SK-MEL-5 (cell line): Measurements from ENCODE around the gene FSD2. TPM values are rescaled to one million over a fixed set of nuclear protein-coding genes. Genes with fewer than 3 reads are reported as not detected.

Source experiments
- DNase-seq: peaks from one replicate; pipeline ENCODE4 v3.0.0-alpha.2; 2016; ENCODE audit warnings: low read depth, low spot score
- in situ Hi-C: cut with HindIII; loops from 2 replicates; pipeline ENCODE4 v1.10.0; 2016; ENCODE audit warnings: low sequenced_read_pairs, high pct_unique_total_duplicates, low pct_unique_long_range_greater_than_20kb
- polyA plus RNA-seq, 2 experiments: library from polyadenylated mRNA; depleted of rRNA; stranded (reverse); fragments of >200 nt; gene quantifications; 2 replicates each; pipeline ENCODE4 v1.2.3, GENCODE V29; 2015
- total RNA-seq: library from RNA; depleted of rRNA; stranded (reverse); fragments of >200 nt; shearing (Covaris generic); gene quantifications from 2 replicates; pipeline ENCODE4 v1.2.3, GENCODE V29; 2014; rRNA removed

The FSD2 gene, protein sequence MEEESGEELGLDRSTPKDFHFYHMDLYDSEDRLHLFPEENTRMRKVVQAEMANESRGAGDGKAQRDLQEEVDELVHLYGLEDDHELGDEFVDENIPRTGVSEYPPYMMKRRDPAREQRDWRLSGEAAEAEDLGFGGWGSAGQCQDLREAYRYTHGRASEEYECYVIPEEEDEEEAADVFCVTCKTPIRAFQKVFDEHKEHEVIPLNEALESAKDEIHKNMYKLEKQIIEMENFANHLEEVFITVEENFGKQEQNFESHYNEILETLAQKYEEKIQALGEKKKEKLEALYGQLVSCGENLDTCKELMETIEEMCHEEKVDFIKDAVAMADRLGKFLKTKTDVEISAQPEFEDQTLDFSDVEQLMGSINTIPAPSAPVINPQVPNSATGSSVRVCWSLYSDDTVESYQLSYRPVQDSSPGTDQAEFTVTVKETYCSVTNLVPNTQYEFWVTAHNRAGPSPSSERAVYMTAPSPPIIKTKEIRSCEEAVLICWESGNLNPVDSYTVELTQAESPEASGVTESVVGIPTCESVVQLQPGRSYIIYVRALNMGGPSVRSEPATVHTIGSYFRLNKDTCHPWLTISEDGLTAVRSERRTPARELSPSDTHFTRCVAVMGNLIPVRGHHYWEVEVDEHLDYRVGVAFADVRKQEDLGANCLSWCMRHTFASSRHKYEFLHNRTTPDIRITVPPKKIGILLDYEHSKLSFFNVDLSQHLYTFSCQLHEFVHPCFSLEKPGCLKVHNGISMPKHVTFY
- not detected in 2 replicates for total RNA-seq
- not detected in 2 replicates for polyA plus RNA-seq (2015; cell fraction: cytosol; rRNA removed)
- polyA plus RNA-seq (2015; cell fraction: nucleus; rRNA removed) = not detected in 2 replicates

GRCh38 chr15:82805994-82806406 is at the start of gene FSD2:
Gene FSD2 (minus strand): TSS chr15:82806069. CDS start chr15:82787390, 18,679 bp downstream.
- in situ Hi-C loops = no loop called here
- no peak for DNase-seq

DNA sequence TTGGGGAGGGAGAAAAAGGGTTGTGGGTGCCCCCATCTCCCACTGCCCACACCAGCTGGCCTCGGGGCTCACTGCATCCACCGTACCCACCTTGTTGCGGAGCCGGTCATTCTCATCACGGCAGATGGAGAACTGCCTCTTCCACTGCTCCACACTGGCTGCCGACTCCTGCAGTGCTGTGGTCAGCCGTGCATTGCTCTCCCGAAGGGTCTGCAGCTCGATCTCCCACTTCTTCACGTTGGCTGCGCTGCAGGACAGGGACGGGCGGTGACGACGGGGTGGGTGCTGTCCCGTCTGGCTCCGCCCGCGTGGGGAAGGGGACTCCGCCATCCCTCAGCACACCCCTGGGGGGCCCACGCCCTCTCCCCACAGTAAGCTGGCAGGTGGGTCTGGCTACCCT is 48.7 kb upstream of the FSD2 start:
- in situ Hi-C loops = no loop called here
- no peak for DNase-seq

GRCh38 chr15:82852941-82853561 is 47.2 kb upstream of the FSD2 start:
- in situ Hi-C loops = no loop called here
- no peak for DNase-seq

DNA sequence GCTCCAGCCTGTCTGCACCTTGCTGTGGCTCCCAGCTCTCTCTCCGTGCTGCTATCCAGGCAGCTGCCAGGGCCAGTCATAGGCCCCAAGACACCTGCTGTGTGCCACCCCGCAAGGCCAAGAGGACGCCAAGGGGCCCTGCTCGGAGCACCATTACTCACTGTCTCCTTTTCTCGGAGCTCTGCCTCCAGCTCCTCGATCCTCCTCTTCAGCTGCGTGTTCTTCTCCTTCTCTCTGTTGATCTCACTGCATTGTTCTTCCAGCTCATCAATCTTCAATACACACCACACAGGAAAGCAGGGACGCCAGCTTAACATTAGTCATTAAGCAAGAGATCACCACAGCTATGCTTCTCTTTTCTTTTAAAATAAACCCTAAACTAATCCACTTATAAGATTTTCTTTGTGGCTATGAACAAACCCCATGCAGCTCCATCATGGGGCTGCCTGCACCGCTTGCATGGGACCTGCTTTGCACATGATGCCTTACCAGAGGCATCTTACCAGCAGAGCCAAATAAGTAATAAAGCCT is 46.2 kb upstream of the FSD2 start:
- in situ Hi-C loops = no loop called here
- no peak for DNase-seq

DNA sequence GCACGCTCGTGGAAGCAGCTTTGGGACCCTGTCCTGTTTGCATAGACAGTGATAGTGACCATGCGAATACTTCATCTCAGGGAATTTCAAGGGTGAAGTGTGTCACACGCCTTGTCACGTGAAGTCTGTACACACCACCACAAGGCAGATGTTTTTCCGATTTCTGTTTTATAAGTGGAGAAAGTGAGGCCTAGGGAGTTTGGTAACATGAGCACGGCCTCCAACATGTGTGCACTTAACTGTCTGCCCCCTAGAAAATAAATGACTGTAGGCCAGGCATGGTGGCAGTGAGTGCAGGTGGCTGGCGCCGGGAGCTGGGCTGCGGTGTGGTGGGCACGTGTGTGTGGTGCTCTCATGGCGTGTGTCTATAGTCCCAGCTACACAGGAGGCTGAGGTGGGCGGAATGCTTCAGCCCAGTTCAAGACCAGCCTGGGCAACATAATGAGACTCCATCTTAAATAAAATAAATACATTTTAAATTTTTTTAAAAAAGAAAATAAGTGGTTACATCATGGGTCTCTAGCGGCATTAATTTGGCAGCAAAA is 45.5 kb upstream of the FSD2 start:
- no peak for DNase-seq
- in situ Hi-C loops = no loop called here

DNA sequence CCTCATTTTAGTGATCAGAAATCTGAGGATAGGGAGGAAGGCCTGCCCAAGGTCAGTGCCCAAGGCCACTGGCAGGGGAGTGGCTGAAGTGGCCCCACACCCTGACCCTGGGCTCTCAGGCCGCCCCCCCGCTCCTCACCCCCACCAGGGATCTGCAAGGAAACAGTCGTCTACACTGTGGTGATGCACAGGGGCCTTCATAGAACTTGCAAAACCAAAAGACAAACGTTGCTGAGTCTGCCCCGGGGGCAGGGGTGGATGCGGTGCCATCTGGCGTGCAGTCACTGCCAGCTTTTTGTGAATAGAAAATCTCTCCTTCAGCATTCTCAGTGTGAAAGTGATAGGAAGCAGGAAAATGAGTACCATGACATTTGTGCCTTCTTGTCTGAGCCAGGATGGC is 44.9 kb upstream of the FSD2 start:
- in situ Hi-C loops = no loop called here
- no peak for DNase-seq

DNA sequence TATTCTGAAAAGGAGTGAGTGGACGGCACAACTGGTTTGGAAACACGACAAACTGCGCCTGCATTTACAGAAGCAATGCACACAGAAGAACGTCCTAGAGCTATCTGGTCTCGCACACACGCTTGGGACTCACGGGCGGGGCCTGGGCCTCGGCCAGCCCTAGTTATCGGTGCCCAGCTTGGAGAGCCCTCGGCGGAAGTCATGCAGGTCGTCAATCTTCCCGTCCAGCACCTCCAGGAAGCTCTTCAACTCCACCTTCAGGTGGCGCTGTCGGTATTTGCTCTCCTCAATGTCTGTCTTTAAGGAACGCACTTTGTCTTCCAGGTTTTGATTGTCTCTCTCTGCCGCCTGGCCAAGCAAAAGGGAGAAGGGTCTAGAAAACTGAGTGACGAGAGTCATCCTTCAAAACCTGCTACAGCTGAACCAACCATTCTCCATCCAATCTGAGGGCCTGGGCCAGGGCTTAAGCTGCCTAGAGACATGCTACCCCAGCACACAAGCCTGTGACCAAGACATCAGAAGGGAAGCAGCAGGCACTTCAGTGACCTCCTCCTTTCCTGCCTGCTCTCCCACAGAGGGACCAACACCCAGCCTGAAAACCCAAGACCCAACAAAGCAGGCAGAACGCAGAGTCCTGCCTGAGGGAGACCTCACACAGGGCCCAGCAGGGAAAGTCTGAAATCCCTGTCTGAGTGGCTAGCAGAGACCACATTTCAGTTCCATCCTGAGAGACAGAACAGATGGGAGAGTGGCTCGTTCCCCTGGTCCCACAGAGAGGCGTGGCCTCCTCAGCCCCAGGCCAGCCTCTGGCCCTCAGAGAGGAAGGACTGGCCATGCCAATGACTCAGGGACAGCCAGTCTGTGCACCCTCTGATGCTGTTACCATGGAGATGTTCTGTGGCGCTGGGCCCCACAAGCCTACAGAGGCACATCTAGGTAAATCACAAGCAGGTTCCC is 44.0 kb upstream of the FSD2 start:
- in situ Hi-C loops = no loop called here
- DNase-seq = peak; percentile 93

- no peak for DNase-seq
- in situ Hi-C loops = no loop called here
Measured at GRCh38 chr15:82848241-82848993, 42.5 kb upstream of the FSD2 start.

DNA sequence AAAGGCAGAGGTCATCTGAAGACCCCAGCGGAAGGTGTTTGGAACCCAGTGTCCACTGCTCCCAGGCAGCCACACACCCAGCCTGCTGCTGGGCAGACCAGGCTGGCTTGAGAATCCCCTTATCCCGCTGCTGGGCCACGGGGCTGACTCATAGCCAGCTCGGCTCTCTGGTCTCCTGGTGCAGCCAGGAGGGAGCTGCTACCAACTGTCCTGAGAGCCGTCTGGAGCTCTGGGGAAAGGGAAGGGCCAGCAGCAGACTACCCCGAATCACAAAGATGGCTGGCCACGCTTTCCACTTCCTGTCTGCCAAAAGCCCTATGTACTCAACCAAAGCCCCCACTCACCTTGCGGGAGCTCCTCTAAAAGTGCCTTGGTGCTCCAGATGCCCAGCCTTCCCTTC is 41.8 kb upstream of the FSD2 start:
- in situ Hi-C loops = no loop called here
- no peak for DNase-seq

DNA sequence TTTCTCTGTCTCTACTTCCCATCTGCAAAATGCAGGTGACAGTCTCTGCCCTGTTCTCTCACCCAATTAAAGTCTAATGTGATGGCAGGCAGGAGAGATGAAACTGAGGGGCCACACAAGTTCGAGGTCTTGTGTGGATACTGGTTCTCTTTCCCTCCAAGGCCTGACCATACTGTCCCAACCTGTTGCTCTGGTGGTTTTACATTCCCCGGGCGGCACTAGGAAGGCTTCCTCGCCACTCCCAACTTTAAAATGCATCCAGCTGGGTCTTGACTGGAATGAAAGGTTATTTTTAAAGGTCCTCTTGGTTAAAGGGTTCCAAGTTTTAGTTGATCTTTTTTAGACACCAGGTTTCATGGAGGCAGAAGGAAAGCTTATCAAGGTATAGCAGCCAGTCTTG is 40.8 kb upstream of the FSD2 start:
- in situ Hi-C loops = no loop called here

DNA sequence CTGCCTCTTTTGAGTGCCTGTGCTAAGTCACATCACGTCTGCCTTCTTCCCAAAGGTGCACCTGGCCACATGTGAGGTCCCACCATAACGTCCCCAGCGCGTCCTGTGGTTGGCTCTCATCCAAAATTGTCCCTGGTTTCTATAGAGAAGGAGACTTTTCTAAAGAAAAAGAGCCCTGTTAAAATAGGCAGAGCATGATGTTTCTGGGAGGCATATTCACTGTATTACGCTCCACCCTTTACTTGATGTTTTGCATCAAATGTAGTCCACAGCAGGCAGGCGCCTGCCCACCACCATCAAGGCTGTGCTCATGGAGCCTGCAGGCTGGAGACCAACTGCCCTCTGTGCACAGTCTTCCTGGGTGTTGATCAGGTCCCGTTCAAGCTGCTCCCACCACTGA is 39.8 kb upstream of the FSD2 start:
- in situ Hi-C loops = no loop called here
- no peak for DNase-seq

More for the DNA sequence above, 40.8 kb upstream of the FSD2 start:
- no peak for DNase-seq

DNA sequence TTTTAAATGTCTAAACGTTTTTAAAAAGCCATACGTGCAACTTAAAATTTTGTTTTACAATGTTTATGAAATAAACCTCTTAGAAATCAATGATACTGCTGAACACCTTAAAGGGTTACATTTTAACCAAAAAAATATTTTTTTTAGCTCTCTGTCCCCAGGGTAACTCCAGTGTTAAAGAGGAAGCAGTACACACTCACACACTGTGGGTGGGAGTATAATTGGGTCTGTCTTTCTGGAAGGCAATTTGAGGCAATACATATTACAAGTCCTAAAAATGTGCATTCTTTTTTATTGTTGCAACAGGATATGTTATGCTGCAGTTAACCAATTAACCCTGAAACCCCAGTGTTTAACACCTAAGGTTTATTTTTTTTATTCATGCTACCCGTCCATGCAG is 37.7 kb upstream of the FSD2 start:
- in situ Hi-C loops = no loop called here

GRCh38 chr15:82840166-82840565 is 34.3 kb upstream of the FSD2 start:
- in situ Hi-C loops = no loop called here
- no peak for DNase-seq

More for the DNA sequence above, 37.7 kb upstream of the FSD2 start:
- DNase-seq = no peak

- no peak for DNase-seq
- in situ Hi-C loops = no loop called here
Measured at GRCh38 chr15:82839136-82839535, 33.3 kb upstream of the FSD2 start.

DNA sequence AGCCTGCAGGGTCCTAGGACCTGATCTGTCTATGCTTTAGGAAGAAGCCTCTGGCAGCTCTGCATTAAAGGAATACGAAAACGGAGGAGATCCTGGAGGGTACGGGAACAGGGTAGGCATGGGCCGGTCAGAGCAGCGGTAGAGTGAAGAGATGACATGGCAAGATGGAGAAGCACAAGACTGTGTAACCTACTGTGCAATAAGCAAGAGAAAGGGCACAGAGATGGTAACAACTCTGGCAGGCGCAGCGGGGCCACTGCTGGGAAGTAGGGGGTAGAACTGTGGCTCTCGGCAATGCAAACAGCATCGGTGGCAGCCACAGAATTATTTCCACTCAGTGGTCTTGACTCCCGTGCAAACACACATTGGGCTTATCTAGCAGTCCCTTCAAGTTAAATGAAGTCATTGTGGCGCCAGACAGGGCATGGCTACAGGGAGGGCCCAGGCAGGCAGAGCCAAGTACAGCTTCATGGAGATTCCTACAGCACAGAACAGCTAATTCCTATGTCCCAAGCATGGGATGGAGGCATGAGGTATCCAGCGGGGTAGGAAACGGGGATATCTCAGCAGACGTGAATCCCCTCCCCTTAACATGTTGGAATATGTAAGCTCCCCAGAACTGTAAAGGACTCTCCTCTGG is 32.3 kb upstream of the FSD2 start:
- in situ Hi-C loops = no loop called here
- DNase-seq = no peak
